OCI-LY7 (cell line): ENCODE results near the gene TMA16. TPM values are rescaled to one million over a fixed set of nuclear protein-coding genes. Genes with fewer than 3 reads are reported as not detected.

Experiments
- BruUV-seq: library from RNA; stranded (reverse); fragments of 400-500 nt; replicated peaks from 2 replicates; lab custom pipeline; 2021; lab: Mats Ljungman, UMichigan
- CTCF ChIA-PET: fragments of 300-600 bp; sonication (Branson Sonifier 250); formaldehyde crosslinking; loops from one replicate; lab custom pipeline; 2022; ENCODE audit warnings: antibody characterized with exemption; ENCODE audit not compliant: unreplicated experiment; lab: Charles Lee
- POLR2A ChIA-PET: fragments of 300-600 bp; sonication (Branson Sonifier 250); formaldehyde crosslinking; loops from one replicate; lab custom pipeline; 2022; ENCODE audit warnings: antibody characterized with exemption; lab: Charles Lee
- DNase-seq: peaks from one replicate; pipeline ENCODE4 v3.0.0-alpha.2; 2015; ENCODE audit warnings: low spot score
- H2AFZ ChIP-seq: fragments of 200-600 bp; sonication (generic), shearing (Covaris generic); 2 replicates; pipeline ENCODE4 v1.6.1; 2014; ENCODE audit warnings: mild to moderate bottlenecking, antibody characterized with exemption, low read length, moderate library complexity
- H3K27ac ChIP-seq: fragments of 200-600 bp; sonication (generic); 2 replicates; pipeline ENCODE4 v1.5.1; 2014; ENCODE audit warnings: mixed run types, low read depth, mild to moderate bottlenecking, moderate library complexity, low read length, inconsistent platforms; ENCODE audit not compliant: poor library complexity, severe bottlenecking
- H3K36me3 ChIP-seq: fragments of 200-600 bp; sonication (generic); 2 replicates; pipeline ENCODE4 v1.6.1; 2014; ENCODE audit warnings: mild to moderate bottlenecking, antibody characterized with exemption, low read length, moderate library complexity, mixed read lengths; ENCODE audit not compliant: insufficient read depth
- H3K4me1 ChIP-seq: fragments of 200-600 bp; sonication (generic); 2 replicates; pipeline ENCODE4 v1.5.1; 2014; ENCODE audit warnings: mild to moderate bottlenecking, low read length; ENCODE audit not compliant: insufficient read depth, poor library complexity, severe bottlenecking
- H3K4me2 ChIP-seq: fragments of 200-600 bp; sonication (generic); 2 replicates; pipeline ENCODE4 v1.6.1; 2014; ENCODE audit warnings: mild to moderate bottlenecking, low read length
- H3K4me3 ChIP-seq: fragments of 200-600 bp; sonication (generic); 2 replicates; pipeline ENCODE4 v1.5.1; 2014; ENCODE audit warnings: mild to moderate bottlenecking, low read depth, low read length; ENCODE audit not compliant: poor library complexity, severe bottlenecking
- H3K79me2 ChIP-seq: fragments of 200-600 bp; sonication (generic); 2 replicates; pipeline ENCODE4 v1.6.1; 2016; ENCODE audit warnings: low read depth, mild to moderate bottlenecking, low read length, moderate library complexity, mixed read lengths; ENCODE audit not compliant: insufficient read depth
- H3K9me2 ChIP-seq: fragments of 200-600 bp; sonication (generic); 2 replicates; pipeline ENCODE4 v1.6.1; 2016; ENCODE audit warnings: mild to moderate bottlenecking, low read length, mixed read lengths; ENCODE audit not compliant: insufficient read depth
- H3K9me3 ChIP-seq: fragments of 200-600 bp; sonication (generic); 2 replicates; pipeline ENCODE4 v1.6.1; 2014; ENCODE audit warnings: mild to moderate bottlenecking, mixed run types, low read length, mixed read lengths
- H4K20me1 ChIP-seq: fragments of 200-600 bp; sonication (generic); 2 replicates; pipeline ENCODE4 v1.6.1; 2014; ENCODE audit warnings: mild to moderate bottlenecking, antibody characterized with exemption, low read length, moderate library complexity, mixed read lengths; ENCODE audit not compliant: insufficient read depth
- EZH2phosphoT487 ChIP-seq: fragments of 200-600 bp; sonication (generic); IDR thresholded peaks from 2 replicates; pipeline ENCODE4 v1.6.1; 2018; ENCODE audit warnings: low read depth, borderline replicate concordance, mild to moderate bottlenecking, mixed run types, antibody characterized with exemption, low read length, moderate library complexity, mixed read lengths
- intact Hi-C: fragments of 100-400 bp; cut with micrococcal nuclease; formaldehyde crosslinking; loops from one replicate; pipeline ENCODE4 v1.10.0; 2022; ENCODE audit not compliant: unreplicated experiment
- total RNA-seq, 2 experiments: library from RNA; depleted of rRNA in 1 of 2; stranded (reverse); fragments of >200 nt in 1 of 2; shearing (Covaris generic) in 1 of 2; gene quantifications; 2 replicates each; pipeline ENCODE4 v1.2.3, GENCODE V29; 2014 to 2022
- TF ChIP-seq, protein P1 (sequence below): fragments of 200-600 bp; sonication (generic); conservative IDR thresholded peaks from 2 replicates; pipeline ENCODE4 v1.5.1; 2014; ENCODE audit warnings: mild to moderate bottlenecking, antibody characterized with exemption, low read length, moderate library complexity, mixed read lengths

TMA16 gene
- total RNA-seq, 2 experiments from 2014 or later: 56.9 to 92.5 TPM

DNA sequence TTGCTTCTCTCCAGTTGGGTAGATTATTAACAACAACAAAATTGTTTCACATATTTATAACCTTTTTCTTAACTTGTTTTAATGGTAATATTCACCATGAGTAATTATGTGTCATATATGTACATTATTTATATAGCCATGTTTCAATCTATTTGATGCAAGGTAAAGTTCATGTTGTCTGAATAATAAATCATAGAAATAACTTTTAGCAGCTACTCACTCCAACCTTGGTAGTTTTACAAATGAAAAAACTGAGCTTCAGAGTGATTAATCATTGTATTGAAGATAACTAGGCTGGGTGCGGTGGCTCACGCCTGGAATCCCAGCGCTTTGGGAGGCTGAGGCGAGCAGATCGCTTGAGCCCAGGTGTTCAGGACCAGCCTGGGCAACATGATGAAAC lies 46.0 kb downstream of the TMA16 start:
- BruUV-seq: no TSS peak
- Histone ChIP-seq H3K79me2 (no peaks in the 10 kb centered on the region), H3K36me3 (peaks cover 19% of the 10 kb centered on the region; the same call in 1 of the 2 replicates), H2AFZ (no peak overlapping the region), H3K27ac (no peak overlapping the region), H4K20me1 (no peaks in the 10 kb centered on the region), H3K4me1 (peaks cover 7% of the 10 kb centered on the region), H3K9me2 (no peaks in the 10 kb centered on the region), H3K9me3 (no peaks in the 10 kb centered on the region), H3K4me3 (no peak overlapping the region), H3K4me2 (no peak overlapping the region)
- TF ChIP-seq, protein P1, sequence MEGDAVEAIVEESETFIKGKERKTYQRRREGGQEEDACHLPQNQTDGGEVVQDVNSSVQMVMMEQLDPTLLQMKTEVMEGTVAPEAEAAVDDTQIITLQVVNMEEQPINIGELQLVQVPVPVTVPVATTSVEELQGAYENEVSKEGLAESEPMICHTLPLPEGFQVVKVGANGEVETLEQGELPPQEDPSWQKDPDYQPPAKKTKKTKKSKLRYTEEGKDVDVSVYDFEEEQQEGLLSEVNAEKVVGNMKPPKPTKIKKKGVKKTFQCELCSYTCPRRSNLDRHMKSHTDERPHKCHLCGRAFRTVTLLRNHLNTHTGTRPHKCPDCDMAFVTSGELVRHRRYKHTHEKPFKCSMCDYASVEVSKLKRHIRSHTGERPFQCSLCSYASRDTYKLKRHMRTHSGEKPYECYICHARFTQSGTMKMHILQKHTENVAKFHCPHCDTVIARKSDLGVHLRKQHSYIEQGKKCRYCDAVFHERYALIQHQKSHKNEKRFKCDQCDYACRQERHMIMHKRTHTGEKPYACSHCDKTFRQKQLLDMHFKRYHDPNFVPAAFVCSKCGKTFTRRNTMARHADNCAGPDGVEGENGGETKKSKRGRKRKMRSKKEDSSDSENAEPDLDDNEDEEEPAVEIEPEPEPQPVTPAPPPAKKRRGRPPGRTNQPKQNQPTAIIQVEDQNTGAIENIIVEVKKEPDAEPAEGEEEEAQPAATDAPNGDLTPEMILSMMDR: no peak
- ChIA-PET CTCF (no interaction called here), POLR2A (interaction anchor here (0.6 to 1.0 kb wide), 3 partner anchors 13 to 55 kb away, joined by 3 to 4 read pairs (median 3); no protein-coding TSS in a partner anchor)
- no peak for DNase-seq
- intact Hi-C loops: loop anchor here (5.0 to 10.0 kb wide), 4 partner anchors 166 to 493 kb away; partner anchors contain the start of gene NAF1

DNA sequence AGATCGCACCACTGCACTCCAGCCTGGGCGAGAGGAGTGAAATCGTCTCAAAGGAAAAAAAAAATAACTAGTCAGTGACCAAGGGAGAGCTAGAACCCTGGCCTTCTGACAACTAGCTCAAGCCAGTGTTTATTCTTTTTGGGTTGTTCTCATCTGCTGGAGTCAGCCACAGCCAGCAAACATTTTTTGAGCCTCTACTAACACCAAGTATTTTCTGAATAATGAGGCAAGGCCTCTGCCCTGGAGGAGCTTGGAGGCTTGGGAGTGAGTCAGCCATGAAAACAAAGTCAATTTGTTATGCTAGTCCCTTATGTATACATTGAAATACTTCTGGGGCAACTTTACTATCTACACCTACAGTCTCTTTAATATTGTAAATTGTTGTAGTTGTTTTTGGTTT lies 46.5 kb downstream of the TMA16 start:
- H3K4me3 ChIP-seq: no peak overlapping the region
- intact Hi-C loops: loop anchor here (5.0 to 10.0 kb wide), 4 partner anchors 166 to 494 kb away; partner anchors contain the start of gene NAF1
- H3K9me2 ChIP-seq: no peaks in the 10 kb centered on the region
- no peaks in the 10 kb centered on the region for H4K20me1 ChIP-seq
- BruUV-seq: no TSS peak
- TF ChIP-seq, protein P1: no peak
- no peak for TF ChIP-seq EZH2phosphoT487
- ChIA-PET POLR2A (interaction anchor here (1.0 kb wide), 1 partner anchor 19 kb away, joined by 4 read pairs; no protein-coding TSS in a partner anchor), CTCF (no interaction called here)
- no peaks in the 10 kb centered on the region for H3K9me3 ChIP-seq
- H3K4me1 ChIP-seq: peaks cover 7% of the 10 kb centered on the region
- H3K4me2 ChIP-seq: no peak overlapping the region
- H3K79me2 ChIP-seq: no peaks in the 10 kb centered on the region
- H2AFZ ChIP-seq: no peak overlapping the region
- no peak for DNase-seq
- no peak overlapping the region for H3K27ac ChIP-seq
- peaks cover 19% of the 10 kb centered on the region; the same call in 1 of the 2 replicates for H3K36me3 ChIP-seq

DNA sequence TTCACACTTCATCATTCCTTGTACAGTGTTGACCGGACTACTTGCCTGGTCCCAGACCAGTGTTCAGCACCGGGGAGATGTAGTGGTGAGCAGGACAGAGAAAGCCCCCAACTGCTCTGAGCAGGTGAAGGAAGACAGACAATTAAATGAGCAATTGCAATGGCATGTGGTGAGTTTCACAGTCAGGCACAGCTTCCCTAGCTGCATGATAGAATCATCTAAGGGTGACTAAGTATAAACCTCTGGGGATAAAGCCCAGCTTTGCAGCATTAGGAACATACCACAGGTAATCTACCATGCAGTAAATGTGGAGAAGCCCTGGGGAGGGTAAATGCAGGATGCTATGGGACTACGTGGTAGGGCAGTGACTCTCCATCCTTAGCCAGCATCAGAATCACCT lies 47.8 kb downstream of the TMA16 start:
- Histone ChIP-seq H4K20me1 (no peaks in the 10 kb centered on the region), H3K4me1 (peaks cover 7% of the 10 kb centered on the region), H3K9me2 (no peaks in the 10 kb centered on the region), H2AFZ (no peak overlapping the region), H3K4me3 (no peak overlapping the region), H3K4me2 (no peak overlapping the region), H3K27ac (no peak overlapping the region), H3K9me3 (no peaks in the 10 kb centered on the region), H3K36me3 (peaks cover 14% of the 10 kb centered on the region; the same call in 1 of the 2 replicates), H3K79me2 (no peaks in the 10 kb centered on the region)
- POLR2A ChIA-PET: interaction anchor here (0.8 to 1.2 kb wide), 2 partner anchors 16 to 46 kb away, joined by 3 to 4 read pairs; no protein-coding TSS in a partner anchor
- TF ChIP-seq EZH2phosphoT487: no peak
- TF ChIP-seq, protein P1: no peak
- DNase-seq: no peak
- CTCF ChIA-PET: interaction anchor here (2.1 kb wide), 1 partner anchor 56 kb away, joined by 12 read pairs; no protein-coding TSS in a partner anchor
- intact Hi-C loops: loop anchor here (5.0 to 10.0 kb wide), 4 partner anchors 167 to 495 kb away; partner anchors contain the start of gene NAF1
- no TSS peak for BruUV-seq
